C4-2B (cell line): Measurements from ENCODE around the gene CGA.

Experiments used
- ZFX ChIP-seq: fragments of 450-650 bp; IDR thresholded peaks from 2 replicates; pipeline ENCODE4 v1.6.1; 2017
- TF ChIP-seq, protein P1 (sequence below): fragments of 450-650 bp; conservative IDR thresholded peaks from 2 replicates; pipeline ENCODE4 v1.5.1; 2017; ENCODE audit warnings: mild to moderate bottlenecking

DNA sequence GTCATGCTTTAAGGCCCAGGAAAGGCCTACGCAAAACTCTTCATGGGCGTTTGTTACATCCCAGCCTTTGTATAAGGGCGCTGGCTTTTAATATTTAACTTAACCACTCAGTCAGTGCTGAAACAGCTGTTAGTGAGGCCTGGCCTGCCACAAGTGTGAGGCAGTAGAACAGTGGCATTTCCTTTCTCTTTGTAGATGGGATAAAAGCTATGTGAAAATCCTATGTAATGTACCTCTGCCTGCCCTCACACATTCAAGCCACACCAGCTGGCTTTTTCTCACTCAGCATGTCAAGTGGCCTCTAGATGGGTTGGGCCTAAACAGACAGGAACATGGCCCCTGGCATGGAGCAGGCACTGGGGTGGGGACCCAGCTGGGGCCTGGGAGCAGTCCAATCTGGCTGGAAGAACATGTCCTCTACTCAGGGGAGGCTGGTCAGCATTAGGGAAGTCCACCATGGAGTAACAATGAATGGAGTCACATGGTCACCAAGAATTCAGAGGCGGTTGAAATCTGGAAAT, 20.7 kb downstream of the CGA start:
- TF ChIP-seq, protein P1, sequence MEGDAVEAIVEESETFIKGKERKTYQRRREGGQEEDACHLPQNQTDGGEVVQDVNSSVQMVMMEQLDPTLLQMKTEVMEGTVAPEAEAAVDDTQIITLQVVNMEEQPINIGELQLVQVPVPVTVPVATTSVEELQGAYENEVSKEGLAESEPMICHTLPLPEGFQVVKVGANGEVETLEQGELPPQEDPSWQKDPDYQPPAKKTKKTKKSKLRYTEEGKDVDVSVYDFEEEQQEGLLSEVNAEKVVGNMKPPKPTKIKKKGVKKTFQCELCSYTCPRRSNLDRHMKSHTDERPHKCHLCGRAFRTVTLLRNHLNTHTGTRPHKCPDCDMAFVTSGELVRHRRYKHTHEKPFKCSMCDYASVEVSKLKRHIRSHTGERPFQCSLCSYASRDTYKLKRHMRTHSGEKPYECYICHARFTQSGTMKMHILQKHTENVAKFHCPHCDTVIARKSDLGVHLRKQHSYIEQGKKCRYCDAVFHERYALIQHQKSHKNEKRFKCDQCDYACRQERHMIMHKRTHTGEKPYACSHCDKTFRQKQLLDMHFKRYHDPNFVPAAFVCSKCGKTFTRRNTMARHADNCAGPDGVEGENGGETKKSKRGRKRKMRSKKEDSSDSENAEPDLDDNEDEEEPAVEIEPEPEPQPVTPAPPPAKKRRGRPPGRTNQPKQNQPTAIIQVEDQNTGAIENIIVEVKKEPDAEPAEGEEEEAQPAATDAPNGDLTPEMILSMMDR: no peak
- no peak for TF ChIP-seq ZFX
